ENCODE measurements around the gene CDKL1. TPM values are rescaled to one million over a fixed set of nuclear protein-coding genes. Genes with fewer than 3 reads are reported as not detected.
"Not testable (repeated sequence)": the region's sequence is repeated elsewhere in the genome, so short reads cannot be mapped to it uniquely, and the experiment has no call there.

Gene CDKL1
- total RNA-seq, 1 donor from 2014 or later = 3.8 TPM

- intact Hi-C loops (cut with DNase I); DNase-seq (ENCODE audit: low spot score): not testable (repeated sequence)
Measured at GRCh38 chr14:50361473-50362403, 34.9 kb downstream of the CDKL1 start.

GRCh38 chr14:50360851-50361250, 35.8 kb downstream of the CDKL1 start:
- intact Hi-C loops (cut with DNase I) = no loop called here
- no peak for DNase-seq (ENCODE audit: low spot score)

- no peak for DNase-seq (ENCODE audit: low spot score)
- intact Hi-C loops (cut with DNase I) = no loop called here
Measured at GRCh38 chr14:50360093-50360492, 36.6 kb downstream of the CDKL1 start.

GRCh38 chr14:50359631-50360030, 37.0 kb downstream of the CDKL1 start:
- DNase-seq (ENCODE audit: low spot score) = no peak
- intact Hi-C loops (cut with DNase I) = no loop called here

GRCh38 chr14:50357753-50358395, 38.8 kb downstream of the CDKL1 start:
- intact Hi-C loops (cut with DNase I) = no loop called here
- no peak for DNase-seq (ENCODE audit: low spot score)

GRCh38 chr14:50357124-50357523, 39.6 kb downstream of the CDKL1 start:
- intact Hi-C loops (cut with DNase I) = no loop called here
- DNase-seq (ENCODE audit: low spot score) = no peak

GRCh38 chr14:50356283-50356682, 40.4 kb downstream of the CDKL1 start:
- intact Hi-C loops (cut with DNase I); DNase-seq (ENCODE audit: low spot score): not testable (repeated sequence)

- intact Hi-C loops (cut with DNase I) = no loop called here
- no peak for DNase-seq (ENCODE audit: low spot score)
Measured at GRCh38 chr14:50355692-50356091, 41.0 kb downstream of the CDKL1 start.

- intact Hi-C loops (cut with DNase I) = no loop called here
- no peak for DNase-seq (ENCODE audit: low spot score)
Measured at GRCh38 chr14:50354527-50354926, 42.2 kb downstream of the CDKL1 start.

GRCh38 chr14:50353126-50353525, 43.6 kb downstream of the CDKL1 start:
- intact Hi-C loops (cut with DNase I) = no loop called here
- no peak for DNase-seq (ENCODE audit: low spot score)

GRCh38 chr14:50352584-50352983, 44.1 kb downstream of the CDKL1 start:
- intact Hi-C loops (cut with DNase I) = no loop called here

GRCh38 chr14:50350975-50351374, 45.7 kb downstream of the CDKL1 start:
- DNase-seq (ENCODE audit: low spot score) = no peak
- intact Hi-C loops (cut with DNase I) = no loop called here

More at GRCh38 chr14:50352584-50352983, 44.1 kb downstream of the CDKL1 start:
- no peak for DNase-seq (ENCODE audit: low spot score)

- DNase-seq (ENCODE audit: low spot score) = no peak
- intact Hi-C loops (cut with DNase I) = no loop called here
Measured at GRCh38 chr14:50348933-50349332, 47.7 kb downstream of the CDKL1 start.

- intact Hi-C loops (cut with DNase I) = no loop called here
- DNase-seq (ENCODE audit: low spot score) = no peak
Measured at GRCh38 chr14:50347521-50347920, 49.2 kb downstream of the CDKL1 start.

- no peak for DNase-seq (ENCODE audit: low spot score)
- intact Hi-C loops (cut with DNase I) = no loop called here
Measured at GRCh38 chr14:50345846-50346422, 50.7 kb downstream of the CDKL1 start.

GRCh38 chr14:50344876-50345563, 51.7 kb downstream of the CDKL1 start:
- DNase-seq (ENCODE audit: low spot score) = no peak
- intact Hi-C loops (cut with DNase I) = loop anchor here (5.0 kb wide), 1 partner anchor 52 kb away; the partner anchor contains the start of gene CDKL1

- DNase-seq (ENCODE audit: low spot score) = no peak
- intact Hi-C loops (cut with DNase I) = loop anchor here (5.0 kb wide), 1 partner anchor 53 kb away; the partner anchor contains the start of gene CDKL1
Measured at GRCh38 chr14:50344116-50344775, 52.4 kb downstream of the CDKL1 start.

GRCh38 chr14:50343434-50343833, 53.2 kb downstream of the CDKL1 start:
- no peak for DNase-seq (ENCODE audit: low spot score)
- intact Hi-C loops (cut with DNase I) = loop anchor here (5.0 kb wide), 1 partner anchor 54 kb away; the partner anchor contains the start of gene CDKL1
